Limb (tissue), 2 donors: ENCODE results near the gene KNOP1.

Experiments used
- DNase-seq, 2 donors: peaks; one replicate each; pipeline ENCODE4 v3.0.0-alpha.2; 2016; ENCODE audit errors: extremely low spot score in 2 of 2

KNOP1 gene

DNA sequence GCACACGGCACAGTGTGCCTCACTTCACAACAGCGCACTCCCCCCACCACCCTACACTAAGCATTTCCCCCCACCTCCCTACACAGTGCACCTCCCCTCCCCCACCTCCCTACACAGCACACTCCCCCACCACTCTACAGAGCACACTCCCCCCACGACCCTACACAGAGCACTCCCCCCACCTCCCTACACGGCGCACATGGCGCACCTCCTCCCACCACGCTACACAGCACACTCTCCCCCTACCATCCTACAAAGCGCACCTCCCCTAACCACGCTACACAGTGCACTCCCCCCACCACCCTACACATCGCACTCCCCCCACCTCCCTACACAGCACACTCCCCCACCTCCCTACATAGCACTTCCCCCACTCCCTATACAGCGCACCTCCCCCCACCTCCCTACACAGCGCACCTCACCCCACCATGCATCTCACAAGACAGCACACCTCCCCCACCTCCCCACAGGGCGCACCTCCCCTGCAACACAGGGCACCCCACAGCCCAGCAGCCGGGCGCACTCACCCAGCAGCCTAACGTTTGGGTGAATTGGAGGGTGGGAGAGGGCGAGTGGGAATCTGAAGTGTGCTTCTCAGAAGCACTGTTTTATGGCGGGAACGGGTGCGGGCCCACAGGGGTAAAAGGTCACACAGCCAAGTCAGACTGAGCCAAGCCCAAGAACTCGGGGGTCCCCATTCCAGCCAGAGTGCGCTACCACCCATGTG, 10.3 kb downstream of the KNOP1 start:
- no peak for DNase-seq

DNA sequence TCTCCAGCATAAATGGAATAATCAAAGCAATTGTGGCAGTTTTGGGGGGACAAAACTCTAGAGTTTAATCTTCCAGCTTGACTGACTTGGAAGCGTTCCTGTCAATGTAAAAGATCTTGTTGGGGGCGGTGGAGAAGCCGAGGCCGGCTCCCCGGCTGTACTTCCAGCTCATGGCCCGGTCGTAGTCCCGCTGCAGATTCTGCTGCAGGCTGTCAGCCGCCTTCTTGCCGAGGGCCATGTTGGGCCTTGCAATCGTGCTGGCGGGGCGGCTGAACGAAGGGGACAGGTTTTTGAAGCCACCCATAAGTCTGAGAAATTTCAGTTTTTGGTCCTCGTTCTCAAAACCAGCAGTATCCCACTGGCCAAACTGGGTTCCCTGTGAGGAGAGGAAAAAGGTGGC, 11.2 kb downstream of the KNOP1 start:
- DNase-seq = no peak

DNA sequence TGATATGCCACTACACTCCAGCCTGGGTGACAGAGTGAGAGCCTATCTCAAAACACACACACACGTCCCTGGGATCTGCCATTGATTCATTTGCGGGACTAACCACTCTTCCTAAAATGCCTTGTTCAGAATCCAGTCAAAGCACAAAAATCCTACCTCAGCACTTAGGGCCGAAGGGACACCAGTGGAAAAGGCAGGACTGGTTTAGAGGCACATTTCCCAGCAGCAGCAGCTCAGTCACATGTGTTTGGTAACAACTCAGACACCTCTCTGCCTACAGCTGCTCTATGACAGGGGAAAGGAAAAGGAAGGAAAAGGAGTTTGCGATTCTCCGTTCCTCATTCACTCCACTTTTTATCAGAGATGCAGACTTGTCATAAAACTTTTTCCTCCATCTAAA, 12.2 kb downstream of the KNOP1 start:
- no peak for DNase-seq

DNA sequence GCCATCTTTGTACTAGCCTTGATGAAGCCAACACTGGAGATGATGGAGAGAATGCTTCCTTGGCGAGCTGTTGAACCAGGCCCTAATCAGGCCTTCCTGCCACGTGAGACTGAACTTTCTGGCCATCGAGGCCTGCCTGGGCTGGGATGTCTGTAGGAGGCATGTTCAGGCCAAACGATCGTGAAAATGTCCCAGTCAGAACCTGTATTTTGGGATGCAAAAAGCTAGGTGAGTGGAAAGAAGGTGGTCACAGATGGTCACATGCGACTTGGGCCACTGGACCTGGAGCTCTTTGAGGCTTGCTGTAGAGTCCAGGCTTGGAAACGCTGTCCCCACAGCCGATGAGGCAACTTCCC, 12.9 kb downstream of the KNOP1 start:
- DNase-seq = no peak

DNA sequence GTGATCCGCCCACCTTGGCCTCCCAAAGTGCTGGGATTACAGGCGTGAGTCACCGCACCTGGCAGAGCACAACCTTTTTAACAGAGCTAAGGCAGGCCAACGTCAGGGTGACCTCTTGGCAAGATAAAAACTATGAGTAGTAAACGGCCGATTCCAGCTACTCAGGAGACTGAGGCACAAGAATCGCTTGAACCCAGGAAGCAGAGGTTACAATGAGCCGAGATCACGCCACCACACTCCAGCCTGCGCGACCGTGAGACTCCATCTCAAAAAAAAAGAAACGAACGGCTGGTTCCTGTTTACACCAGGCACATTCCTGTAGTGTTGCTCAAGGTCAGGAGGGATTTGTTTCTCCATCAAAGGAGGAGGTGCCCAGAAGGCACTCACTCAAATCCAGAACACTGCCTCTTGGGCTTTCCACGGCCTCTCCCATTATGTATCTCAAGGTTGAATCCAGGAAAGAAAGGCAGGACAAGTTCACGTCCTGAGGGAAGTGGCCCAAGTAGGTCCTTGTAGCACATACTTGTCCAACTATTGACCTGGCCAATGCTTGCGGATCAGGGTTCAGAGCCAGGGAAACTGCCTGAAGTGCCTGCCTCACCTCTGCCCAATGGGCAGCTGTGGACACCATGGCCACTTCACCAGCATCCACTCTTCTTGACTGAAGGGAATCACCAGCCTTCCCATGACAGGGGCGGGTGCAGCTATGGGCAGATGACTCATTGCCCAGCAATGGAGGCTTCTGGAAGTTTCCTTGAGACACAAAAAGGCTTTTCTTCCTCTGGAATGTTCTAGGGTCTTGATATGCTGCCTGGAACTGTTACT, 13.5 kb downstream of the KNOP1 start:
- DNase-seq = no peak

DNA sequence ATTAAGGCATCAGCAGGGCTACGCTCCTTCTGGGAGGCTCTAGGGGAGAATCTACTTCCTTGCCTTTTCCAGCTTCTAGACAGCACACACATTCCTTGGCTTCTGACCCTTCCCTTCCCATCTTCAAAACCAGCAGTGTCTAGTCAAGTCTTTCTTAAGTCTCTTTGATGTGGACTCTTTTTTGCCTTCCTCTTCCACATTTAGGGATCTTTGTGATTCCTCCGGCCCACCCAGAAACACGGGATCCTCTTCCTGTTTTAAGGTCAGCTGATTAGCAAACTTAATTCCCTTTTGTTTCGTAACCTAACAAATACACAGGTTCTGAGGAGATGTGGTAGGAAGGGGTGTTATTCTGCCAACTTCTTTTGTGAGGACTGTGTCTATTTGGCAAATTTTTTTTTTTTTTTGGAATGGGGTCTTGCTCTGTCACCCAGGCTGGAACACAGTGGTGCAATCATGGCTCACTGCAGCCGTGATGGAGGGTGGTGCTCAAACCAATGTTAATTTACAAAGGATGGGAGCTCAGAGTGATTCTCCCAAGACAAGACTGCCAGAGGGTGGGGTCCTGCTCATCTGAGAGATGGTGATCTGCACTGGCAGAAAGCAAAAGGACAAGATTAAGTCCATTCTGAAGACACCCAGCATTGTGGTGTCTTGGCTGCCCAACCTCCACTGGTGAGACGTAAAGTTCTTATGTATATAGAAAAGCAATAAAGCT, 14.7 kb downstream of the KNOP1 start:
- no peak for DNase-seq

DNA sequence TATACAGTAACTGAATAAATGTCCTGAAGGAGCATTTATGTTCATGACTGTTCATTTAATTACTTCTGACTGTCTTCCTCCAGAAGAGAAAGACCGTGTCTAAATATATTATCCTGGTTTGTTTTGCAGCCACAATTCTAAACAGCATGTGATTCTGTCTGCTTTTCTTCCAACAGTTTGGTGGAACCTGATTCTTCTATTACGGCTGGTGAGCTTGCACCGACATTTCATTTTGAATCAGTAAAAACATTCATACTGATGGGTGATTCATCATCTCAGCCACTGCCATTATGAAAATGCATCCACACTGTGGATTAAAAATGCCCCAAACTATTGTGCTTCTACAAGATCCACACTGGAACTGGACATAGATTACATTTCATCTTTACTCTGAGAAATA, 16.9 kb downstream of the KNOP1 start:
- DNase-seq = no peak

DNA sequence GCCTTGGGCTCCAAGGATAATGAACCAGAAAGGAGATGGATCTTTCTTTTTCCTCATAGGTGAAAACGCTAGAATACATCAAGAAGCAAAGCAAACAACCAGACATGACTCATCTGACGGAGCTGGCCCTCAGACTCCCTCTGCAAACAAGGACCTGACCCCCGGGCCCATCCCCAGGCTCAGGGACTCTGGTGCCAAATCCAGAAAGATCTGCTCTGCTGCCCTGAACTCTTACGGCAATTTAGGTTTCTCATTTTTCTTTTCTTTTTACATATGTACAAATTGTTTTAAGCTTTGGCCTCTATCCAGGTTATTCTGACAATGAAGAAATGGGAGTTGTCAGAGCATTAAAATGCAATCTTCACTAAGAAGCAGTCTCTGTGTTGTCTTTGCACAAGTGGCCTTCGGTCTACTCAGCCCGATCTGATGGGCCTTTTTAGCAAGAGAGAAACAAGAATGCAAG, 17.7 kb downstream of the KNOP1 start:
- DNase-seq = no peak

DNA sequence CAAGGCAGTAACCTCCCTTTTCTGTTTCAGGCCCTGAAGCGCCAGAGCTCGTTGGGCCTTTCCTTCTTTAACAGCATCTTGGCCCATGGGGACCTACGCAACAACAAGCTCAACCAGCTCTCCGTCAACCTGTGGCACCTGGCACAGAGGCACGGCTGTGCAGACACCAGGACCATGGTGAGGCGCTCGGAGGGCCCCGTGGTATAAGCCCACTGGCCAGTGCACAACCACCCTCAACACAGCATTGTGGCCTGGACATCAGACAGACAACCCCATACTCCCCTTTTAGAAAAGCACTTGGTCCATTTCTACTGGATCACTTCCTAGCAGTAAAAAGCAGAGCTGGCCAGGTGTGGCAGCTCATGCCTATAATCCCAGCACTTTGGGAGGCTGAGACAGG, 18.6 kb downstream of the KNOP1 start:
- DNase-seq = no peak

DNA sequence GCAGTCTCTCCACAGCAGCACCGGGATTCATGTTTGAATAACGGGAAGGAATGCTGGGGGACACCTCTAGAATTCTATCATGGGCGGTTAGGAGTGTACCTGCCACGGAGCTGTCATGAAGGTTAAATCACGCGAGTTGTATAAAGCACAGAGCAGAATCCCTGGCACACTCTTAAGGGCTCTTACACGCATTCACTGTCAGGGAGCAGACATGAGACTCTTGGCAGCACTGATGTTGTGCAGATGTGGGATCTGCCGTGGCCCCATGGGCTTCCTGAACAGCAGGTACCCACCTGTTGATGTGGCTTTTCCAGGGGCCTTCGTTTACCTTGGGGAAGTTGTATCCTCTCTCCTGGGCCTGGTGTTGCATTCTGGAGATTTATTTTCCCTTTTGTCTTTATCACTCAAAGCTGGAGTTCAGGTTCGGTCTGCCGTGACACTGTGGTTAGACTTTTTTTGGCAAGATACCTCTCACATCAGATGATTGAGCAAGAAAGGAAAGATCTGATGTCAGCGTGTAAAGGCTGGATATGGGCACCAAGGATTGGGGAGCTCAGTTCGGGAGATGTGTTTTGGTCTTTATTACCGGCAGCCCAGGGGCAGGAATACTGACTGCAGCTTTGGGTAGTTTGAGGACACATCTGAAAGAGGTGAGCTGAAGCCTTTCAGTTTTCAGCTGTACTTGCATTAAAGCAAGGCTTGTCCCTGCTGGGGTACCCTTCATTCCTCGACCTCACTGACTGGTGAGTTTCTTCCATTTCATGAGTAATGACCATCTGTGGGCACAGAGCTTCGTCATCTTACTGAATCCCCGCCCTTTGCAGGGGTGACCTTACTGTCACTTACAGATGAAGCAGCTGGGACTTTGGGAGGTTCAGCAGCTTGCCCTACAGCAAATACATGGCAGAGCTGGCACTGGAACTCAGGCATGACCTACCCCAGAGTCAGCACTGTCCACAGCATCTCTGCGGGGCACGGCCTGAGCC, 19.3 kb downstream of the KNOP1 start:
- no peak for DNase-seq

DNA sequence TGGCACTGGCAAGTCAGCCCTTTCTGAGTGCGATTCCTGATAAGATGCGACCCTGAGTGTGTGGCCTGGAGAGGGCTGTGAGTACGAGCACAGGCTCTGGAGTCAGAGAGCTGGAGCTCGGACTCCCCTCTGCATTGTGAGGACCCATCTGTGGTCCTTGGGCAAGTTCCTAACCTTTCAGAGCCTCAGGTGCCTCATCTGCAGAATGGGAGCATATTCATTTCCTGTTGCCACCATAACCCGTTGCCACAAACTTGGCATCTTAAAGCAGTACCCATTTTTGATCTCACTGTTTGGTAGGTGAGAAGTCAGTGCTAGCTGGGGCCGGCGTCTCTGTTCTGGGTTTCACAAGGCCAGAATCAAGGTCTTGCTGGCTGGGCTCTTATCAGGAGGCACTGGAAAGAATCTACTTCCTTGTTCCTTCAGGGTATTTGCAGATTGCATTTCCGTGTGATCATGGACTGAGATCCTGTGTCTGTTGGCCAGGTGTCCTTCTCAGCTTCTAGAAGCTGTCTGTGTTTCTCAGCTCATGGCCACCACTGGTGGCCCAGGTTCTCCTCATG, 20.2 kb downstream of the KNOP1 start:
- DNase-seq = no peak

DNA sequence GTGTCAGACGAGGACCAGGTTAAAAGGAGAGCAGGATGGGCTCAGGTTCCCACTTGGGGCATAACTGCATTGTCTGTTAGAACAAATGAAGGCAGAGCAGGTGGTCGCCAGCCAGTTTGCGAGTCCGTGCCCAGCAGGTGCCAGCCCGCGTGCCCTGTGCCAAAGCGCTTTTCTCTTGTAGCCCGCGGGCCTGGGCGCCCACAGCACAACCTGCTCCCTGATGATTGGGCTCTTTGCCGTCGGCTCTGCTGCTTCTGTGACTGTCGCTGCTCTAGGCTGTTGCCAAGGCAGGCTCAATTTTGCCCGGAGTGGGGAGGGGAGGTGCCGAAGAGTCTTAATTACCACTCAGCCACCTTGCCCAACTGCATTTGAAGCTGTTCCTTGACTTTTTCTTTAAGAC, 21.1 kb downstream of the KNOP1 start:
- DNase-seq = no peak

DNA sequence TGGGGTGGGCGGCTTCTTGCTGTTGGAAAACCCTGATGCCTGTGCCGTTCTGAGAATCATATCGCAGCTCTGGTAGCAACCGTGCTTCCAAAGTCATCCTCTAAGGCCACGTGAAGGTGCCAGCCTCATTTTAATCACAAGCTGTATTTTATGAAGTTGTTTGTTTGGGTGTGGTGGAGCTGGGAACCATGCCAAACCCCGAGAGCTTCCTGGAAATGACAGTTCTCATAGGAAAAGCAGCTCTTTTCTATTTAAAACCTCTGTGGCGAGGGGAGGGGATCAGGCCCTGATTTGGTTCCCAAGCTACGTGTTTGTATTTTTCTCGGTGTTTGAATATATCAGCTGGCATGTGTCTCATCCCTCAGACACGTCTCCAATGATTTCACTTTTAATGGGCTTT, 21.7 kb downstream of the KNOP1 start:
- peak; percentile 56 to 69 for DNase-seq

DNA sequence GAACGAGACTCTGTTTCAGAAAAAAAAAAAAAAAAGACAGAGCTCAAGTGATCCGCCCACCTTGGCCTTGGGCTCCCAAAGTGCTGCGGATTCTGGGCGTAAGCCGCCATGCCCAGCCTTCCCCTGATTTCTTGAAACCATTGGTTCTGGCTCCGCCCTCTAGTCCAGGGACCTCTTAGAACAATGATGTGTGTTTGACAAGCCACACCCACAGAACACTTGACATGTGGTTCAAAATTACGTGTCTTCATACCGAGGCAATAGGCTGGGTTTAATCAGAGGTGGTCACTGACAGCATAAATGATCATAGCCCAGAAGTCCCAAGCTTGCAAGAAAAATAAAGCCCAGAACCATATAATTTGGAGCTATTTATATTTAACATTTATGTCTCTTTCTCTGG, 23.0 kb downstream of the KNOP1 start:
- DNase-seq = no peak

DNA sequence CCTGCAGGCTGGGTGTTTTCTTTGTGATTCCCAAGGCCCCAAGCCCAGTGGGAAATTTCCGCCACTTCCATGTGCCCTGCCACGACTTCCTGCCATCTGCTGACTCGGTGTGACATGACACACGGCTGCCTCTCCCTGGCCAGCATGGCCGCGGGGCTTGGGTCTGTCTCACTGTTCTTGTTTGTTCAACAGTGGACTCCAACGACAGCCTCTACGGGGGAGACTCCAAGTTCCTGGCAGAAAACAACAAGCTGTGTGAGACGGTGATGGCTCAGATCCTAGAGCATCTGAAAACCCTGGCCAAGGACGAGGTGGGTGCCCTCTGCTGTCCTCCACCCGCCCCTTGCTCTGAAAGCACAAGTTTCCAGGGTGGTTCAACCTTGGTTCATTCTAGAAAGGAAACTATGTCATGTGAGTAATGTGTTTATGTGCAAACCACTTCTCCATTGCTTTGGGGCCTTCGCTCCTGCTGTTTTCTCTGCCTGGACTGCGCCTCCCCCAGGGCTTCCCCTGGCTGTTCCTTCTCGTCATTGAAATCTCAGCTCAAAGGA, 26.8 kb downstream of the KNOP1 start:
- no peak for DNase-seq

DNA sequence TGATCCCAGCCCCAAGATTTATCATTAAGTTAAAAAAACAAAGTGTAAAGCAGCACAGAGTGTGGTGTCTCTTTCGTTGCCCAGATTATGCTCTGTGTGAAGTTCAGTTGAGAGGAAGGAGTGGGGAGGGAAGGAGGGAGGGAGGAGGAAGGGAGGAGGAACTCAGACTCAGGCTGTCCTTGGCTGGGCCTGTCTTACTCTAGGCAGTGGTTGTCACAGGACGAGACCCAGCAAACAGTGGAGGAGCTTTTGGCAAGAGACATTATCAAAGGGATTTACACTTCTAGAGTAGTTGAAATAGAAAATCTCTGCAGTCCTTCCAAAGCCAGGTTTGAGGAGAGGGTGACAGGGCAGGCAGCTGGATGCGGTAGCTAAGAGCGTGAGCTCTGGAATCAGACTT, 27.8 kb downstream of the KNOP1 start:
- no peak for DNase-seq

DNA sequence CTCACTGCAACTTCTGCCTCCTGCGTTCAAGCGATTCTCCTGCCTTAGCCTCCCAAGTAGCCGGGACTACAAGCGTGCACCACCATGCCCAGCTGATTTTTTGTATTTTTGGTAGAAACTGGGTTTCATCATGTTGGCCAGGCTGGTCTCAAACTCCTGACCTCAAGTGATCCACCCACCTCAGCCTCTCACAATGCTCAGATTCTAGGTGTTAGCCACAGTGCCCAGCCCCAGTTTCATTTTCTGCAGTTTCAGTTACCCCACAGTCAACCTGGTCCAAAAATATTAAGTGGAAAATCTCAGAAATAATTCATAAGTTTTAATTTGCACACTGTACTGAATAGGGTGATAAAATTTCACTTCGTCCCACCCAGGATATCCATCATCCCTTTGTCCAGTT, 28.7 kb downstream of the KNOP1 start:
- no peak for DNase-seq

DNA sequence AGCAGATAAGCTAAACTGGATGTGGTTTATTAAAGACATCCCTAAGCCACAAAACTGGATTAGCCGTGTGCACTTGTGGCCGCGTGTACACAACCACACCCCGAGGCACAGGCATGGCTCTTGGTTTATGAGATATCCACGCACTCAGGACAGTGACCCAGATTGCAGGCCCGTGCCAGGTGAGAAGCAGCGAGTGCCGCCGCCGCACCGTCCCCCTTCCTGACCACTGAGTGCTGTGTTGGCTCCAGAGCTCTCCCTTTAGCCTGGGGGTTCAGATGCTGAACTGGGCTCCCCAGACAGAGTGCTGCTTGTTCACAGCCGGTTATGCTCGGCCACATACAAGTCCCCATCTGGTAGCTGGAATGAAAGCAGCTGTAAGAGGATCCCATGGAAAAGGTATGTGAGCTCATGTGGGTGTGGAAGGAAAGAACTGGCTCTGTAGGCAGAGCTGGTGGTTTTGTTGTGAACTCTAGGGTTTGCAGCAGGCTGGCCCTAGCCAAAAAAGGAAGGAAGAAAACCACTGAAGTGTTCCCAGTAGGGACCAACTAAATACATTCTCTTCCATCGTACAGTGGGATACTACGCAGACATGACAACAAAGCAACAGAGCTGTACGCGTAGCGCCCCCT, 29.5 kb downstream of the KNOP1 start:
- DNase-seq = no peak

DNA sequence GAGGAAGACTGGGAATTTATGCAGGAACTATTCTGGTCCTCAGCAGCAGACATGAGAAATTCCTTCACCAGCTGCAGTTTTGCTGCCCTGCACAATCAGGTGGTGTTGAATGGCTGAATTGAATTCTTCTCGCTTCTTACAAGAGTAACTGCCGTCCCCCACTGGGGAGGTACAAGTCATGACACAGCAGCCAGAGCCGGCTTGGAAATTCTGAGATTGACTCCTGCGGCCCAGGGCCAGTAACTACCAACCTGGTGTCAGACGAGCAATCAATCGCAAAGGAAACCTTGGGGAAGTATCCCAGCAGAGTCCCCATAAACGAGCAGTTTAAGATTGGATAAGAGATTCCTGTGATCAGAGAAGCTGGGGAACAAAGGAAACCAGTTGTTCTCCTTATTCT, 30.7 kb downstream of the KNOP1 start:
- no peak for DNase-seq

DNA sequence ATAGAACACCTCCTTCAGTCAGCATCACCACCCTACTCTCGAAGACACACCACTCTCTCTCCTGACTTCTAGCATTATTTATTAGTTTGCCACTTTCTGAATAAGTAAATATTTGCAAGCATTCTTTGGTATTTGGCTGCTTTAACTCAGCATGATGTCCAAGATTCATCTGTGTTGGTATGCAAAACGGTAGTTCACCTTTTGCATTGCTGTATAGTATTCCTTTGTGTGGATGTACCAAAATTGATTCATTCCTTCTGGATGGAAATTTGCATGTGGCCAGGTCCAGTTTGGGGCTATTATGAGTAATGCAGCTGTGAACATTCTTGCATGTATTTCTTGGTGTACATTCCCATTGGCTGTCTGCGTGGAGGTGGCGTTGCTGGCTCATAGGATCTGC, 32.9 kb downstream of the KNOP1 start:
- no peak for DNase-seq
